ENCODE data around the gene MTF1. TPM values are rescaled to one million over a fixed set of nuclear protein-coding genes. Genes with fewer than 3 reads are reported as not detected.

Gene MTF1
- total RNA-seq, 6 experiments from 2014 or later = 20.2 to 24.4 (median 22.2) TPM

DNA sequence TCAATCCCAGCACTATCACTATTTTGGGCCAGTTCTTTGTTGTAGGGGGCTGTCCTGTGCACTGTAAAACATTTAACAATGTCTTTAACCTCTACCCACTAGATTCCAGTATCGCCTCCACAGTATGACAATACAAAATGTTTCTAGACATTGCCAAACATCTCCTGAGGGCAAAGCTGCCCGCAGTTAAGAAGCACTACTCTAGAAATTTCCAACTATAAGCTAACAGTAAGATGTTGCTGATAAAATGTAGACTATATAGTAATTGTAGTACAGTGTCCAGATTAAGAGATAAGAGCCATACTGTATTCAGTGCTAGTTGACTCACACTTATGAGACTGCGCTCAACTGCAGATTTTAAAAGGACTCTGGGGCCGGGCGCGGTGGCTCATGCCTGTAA lies 5.0 kb downstream of the MTF1 start:
- H3K4me3 Mint-ChIP-seq = no peak overlapping the region
- no peak for DNase-seq
- TF ChIP-seq, protein P1, sequence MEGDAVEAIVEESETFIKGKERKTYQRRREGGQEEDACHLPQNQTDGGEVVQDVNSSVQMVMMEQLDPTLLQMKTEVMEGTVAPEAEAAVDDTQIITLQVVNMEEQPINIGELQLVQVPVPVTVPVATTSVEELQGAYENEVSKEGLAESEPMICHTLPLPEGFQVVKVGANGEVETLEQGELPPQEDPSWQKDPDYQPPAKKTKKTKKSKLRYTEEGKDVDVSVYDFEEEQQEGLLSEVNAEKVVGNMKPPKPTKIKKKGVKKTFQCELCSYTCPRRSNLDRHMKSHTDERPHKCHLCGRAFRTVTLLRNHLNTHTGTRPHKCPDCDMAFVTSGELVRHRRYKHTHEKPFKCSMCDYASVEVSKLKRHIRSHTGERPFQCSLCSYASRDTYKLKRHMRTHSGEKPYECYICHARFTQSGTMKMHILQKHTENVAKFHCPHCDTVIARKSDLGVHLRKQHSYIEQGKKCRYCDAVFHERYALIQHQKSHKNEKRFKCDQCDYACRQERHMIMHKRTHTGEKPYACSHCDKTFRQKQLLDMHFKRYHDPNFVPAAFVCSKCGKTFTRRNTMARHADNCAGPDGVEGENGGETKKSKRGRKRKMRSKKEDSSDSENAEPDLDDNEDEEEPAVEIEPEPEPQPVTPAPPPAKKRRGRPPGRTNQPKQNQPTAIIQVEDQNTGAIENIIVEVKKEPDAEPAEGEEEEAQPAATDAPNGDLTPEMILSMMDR (IDR thresholded peaks at IDR 0.05) = no peak
- no peak overlapping the region for H3K27ac Mint-ChIP-seq
- H3K9me3 Mint-ChIP-seq = no peaks in the 10 kb centered on the region
- peaks cover 19% of the 10 kb centered on the region for H3K36me3 Mint-ChIP-seq (ENCODE audit: low read depth)
- peaks cover 43% of the 10 kb centered on the region for H3K4me1 Mint-ChIP-seq (ENCODE audit: low read depth)
- H3K27me3 Mint-ChIP-seq (ENCODE audit: insufficient read depth) = peaks cover 2% of the 10 kb centered on the region; the same call in 1 of the 2 replicates

DNA sequence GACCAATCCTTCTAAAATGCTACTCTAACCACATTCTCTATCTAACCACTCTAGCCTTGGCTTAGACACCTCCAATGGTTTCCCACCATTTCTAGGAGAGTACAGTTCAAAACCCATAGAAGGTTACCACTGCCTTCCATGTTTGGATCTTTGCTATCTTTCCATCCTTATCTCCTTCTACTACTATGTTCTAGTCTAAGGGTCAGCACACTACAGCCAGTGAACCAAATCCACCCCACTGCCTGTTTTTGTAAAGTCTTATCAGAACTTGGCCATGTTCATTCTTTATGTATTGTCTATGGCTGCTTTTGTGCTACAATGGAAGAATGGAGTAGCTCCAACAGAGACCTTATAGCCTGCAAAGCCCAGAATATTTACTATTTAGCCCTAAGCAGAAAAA lies 6.2 kb downstream of the MTF1 start:
- no peak for DNase-seq
- H3K4me1 Mint-ChIP-seq (ENCODE audit: low read depth) = peaks cover 36% of the 10 kb centered on the region
- H3K27ac Mint-ChIP-seq = no peak overlapping the region
- no peaks in the 10 kb centered on the region for H3K9me3 Mint-ChIP-seq
- H3K4me3 Mint-ChIP-seq = no peak overlapping the region
- H3K27me3 Mint-ChIP-seq (ENCODE audit: insufficient read depth) = no peaks in the 10 kb centered on the region
- H3K36me3 Mint-ChIP-seq (ENCODE audit: low read depth) = peaks cover 17% of the 10 kb centered on the region
- TF ChIP-seq, protein P1 (IDR thresholded peaks at IDR 0.05) = no peak

DNA sequence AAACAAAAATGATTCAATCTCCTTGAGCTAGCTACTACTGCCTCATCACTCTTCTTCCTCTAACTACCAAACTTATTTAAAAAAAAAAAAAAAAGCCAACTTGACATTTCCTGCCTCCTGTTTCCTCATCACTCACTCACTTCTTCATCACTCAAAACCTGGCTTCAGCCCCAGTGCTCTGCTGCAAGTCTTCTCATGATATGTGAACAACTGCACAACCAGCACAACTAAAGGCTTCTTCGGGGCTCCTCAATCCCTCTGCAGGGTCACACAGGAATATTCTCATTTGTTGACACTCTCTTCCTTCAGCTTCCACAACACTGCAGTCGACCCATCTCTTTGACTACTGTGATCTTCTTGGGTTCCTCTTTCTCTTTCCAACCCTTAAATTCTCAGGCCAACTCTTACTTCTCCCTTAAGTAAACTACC lies 7.6 kb downstream of the MTF1 start:
- TF ChIP-seq, protein P1 (IDR thresholded peaks at IDR 0.05) = no peak
- DNase-seq = no peak
- Mint-ChIP-seq H3K4me1 (ENCODE audit: low read depth) (peaks cover 27% of the 10 kb centered on the region), H3K27ac (no peak overlapping the region), H3K9me3 (no peaks in the 10 kb centered on the region), H3K4me3 (no peak overlapping the region), H3K27me3 (ENCODE audit: insufficient read depth) (no peaks in the 10 kb centered on the region), H3K36me3 (ENCODE audit: low read depth) (peaks cover 13% of the 10 kb centered on the region)

GRCh38 chr1:37851262-37851661 lies 8.1 kb downstream of the MTF1 start:
- no peaks in the 10 kb centered on the region for H3K9me3 Mint-ChIP-seq
- H3K4me1 Mint-ChIP-seq (ENCODE audit: low read depth) = peaks cover 32% of the 10 kb centered on the region
- TF ChIP-seq, protein P1 (IDR thresholded peaks at IDR 0.05) = no peak
- peaks cover 14% of the 10 kb centered on the region for H3K36me3 Mint-ChIP-seq (ENCODE audit: low read depth)
- H3K27me3 Mint-ChIP-seq (ENCODE audit: insufficient read depth) = no peaks in the 10 kb centered on the region
- no peak overlapping the region for H3K4me3 Mint-ChIP-seq
- no peak overlapping the region for H3K27ac Mint-ChIP-seq
- no peak for DNase-seq

GRCh38 chr1:37850352-37850955 lies 8.9 kb downstream of the MTF1 start:
- H3K27ac Mint-ChIP-seq = no peak overlapping the region
- no peaks in the 10 kb centered on the region for H3K9me3 Mint-ChIP-seq
- TF ChIP-seq, protein P1 (IDR thresholded peaks at IDR 0.05) = no peak
- H3K4me1 Mint-ChIP-seq (ENCODE audit: low read depth) = peaks cover 39% of the 10 kb centered on the region
- H3K36me3 Mint-ChIP-seq (ENCODE audit: low read depth) = peaks cover 14% of the 10 kb centered on the region
- no peaks in the 10 kb centered on the region for H3K27me3 Mint-ChIP-seq (ENCODE audit: insufficient read depth)
- no peak overlapping the region for H3K4me3 Mint-ChIP-seq
- DNase-seq = no peak

All from HFFc6 (cell line).